ENCODE data around the gene BBLN. TPM values are rescaled to one million over a fixed set of nuclear protein-coding genes. Genes with fewer than 3 reads are reported as not detected.

The BBLN gene
- total RNA-seq, 1 donor from 2014 or later, result 308 TPM

DNA sequence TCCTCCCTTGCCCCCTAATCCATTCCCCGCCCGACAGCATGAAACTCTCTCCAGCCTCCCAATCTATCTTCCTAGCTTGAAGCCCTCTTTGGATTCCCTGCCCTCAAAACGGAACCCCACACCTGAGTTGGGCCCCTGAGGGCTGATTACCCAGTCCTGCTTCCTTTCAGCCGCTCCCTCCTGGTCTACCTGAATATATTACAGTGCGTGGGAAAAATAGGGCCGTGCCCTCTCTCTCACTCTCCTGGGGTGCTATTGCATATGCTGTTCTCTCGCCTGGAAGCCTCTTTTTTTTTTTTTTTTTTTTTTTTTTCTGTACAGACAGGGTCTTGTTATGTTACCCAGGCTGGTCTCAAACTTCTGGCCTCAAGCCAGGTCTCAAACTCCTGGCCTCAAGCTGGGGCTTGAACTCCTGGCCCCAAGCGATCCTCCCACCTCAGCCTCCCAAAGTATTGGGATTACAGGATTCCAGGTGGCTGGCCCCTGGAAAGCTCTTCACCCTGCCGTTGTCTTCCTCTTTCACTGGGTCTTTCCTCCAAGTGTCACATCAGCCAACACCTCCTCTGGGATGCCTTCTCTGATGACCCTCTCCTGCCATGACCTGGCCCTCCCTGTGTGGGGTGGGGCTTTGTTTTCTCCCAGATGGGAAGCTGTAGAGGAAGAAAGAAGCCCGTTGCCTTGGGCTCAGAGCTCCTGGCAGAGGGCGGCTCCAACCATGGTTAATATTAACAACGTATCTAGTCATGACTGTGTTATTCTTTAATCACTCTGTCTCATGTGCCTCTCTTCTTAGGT lies 51.3 kb downstream of the BBLN start:
- no peak for DNase-seq (ENCODE audit: extremely low read depth, low read depth, low spot score)

DNA sequence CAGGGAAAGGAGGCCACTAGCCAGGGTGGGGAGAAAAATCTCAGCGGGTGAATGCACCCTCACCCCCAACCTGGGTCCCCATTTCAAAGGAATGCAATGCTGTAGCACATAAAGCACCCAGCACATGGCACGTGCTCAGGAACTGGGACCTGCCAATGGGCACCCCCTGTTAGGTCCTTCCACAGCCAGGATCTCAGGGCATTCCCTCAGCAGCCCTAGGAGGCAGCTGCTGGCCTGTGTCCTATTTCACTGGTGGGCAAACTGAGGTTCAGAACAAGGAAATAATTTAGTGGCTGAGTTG lies 51.9 kb downstream of the BBLN start:
- no peak for DNase-seq (ENCODE audit: extremely low read depth, low read depth, low spot score)

Other genes starting within 250 kb of the BBLN start
- 59.7 and 80.3 TPM in 2 replicates for gene ST6GALNAC4, start 243.2 kb upstream of the BBLN start, total RNA-seq
- gene PIP5KL1, start 229.5 kb upstream of the BBLN start, total RNA-seq, result 3.0 and 3.9 TPM in 2 replicates
- 19.7 and 28.6 TPM in 2 replicates for gene DPM2, start 222.4 kb upstream of the BBLN start, total RNA-seq
- 29.6 TPM in 2 replicates for gene EEIG1, start 179.3 kb upstream of the BBLN start, total RNA-seq
- 6.8 and 8.4 TPM in 2 replicates for gene NAIF1, start 92.9 kb upstream of the BBLN start, total RNA-seq
- gene SLC25A25, start 92.0 kb upstream of the BBLN start, total RNA-seq, result 16.1 and 24.1 TPM in 2 replicates
- 63.4 and 68.6 TPM in 2 replicates for gene PTGES2, start 32.5 kb upstream of the BBLN start, total RNA-seq
- gene LCN2, start 10.8 kb upstream of the BBLN start, total RNA-seq, result not detected in 2 replicates
- 68.1 and 69.4 TPM in 2 replicates for gene CIZ1, start 31.3 kb downstream of the BBLN start, total RNA-seq
- 2.7 and 7.9 TPM in 2 replicates for gene DNM1, start 43.1 kb downstream of the BBLN start, total RNA-seq
- 62.4 and 138 TPM in 2 replicates for gene GOLGA2, start 115.7 kb downstream of the BBLN start, total RNA-seq
- 28.4 and 37.8 TPM in 2 replicates for gene SWI5, start 116.0 kb downstream of the BBLN start, total RNA-seq
- 11.3 and 13.5 TPM in 2 replicates for gene TRUB2, start 162.2 kb downstream of the BBLN start, total RNA-seq
- 50.3 and 56.0 TPM in 2 replicates for gene COQ4, start 162.6 kb downstream of the BBLN start, total RNA-seq
- gene SLC27A4, start 180.3 kb downstream of the BBLN start, total RNA-seq, result 42.7 and 45.1 TPM in 2 replicates
- gene URM1, start 211.1 kb downstream of the BBLN start, total RNA-seq, result 41.9 and 45.1 TPM in 2 replicates

All from glomerular endothelial cell (primary cell).